HG03432 (cell line): ENCODE data around the gene PARD3B.

Experiments used
- ATAC-seq: cut with Tn5 transposase; IDR thresholded peaks from one replicate; pipeline ENCODE4 v1.9.1; 2021; ENCODE audit warnings: mild to moderate bottlenecking, moderate library complexity; ENCODE audit not compliant: unreplicated experiment

Gene PARD3B

GRCh38 chr2:205169464-205169863, 624.2 kb downstream of the PARD3B start:
- no peak for ATAC-seq

- no peak for ATAC-seq
Observed at GRCh38 chr2:205170399-205170798, 625.1 kb downstream of the PARD3B start.

DNA sequence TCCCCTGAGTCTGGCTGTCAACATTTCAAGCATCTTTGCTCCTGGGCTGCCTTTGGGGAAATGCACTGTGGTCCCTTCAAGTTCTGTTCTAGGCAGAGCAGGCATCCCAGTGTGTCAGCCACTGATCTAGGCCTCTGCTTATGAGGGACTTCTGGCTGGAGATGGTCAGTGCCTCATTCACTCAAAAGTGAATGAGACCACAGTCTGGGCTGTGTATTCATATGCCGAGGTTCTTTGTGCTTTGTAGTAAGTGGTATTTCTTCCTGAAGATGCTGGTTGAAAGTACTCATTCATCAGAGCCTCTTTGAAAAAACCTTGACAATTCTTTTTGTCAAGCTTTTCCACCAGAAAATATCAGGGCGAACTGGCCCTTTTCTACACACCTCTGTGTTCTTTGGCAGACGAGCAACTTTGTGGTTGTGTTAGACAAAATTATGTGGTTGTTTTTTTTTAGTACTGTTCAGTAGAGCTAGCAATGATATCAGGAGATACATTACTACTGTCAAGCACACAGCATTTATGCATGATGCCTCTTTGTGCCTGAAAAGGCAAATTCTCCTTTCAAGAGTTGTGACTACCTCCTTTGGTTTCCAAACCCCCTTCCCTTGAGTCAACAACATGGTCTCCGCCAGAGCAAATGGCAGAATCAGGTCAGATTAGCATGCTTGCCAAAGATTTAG, 626.1 kb downstream of the PARD3B start:
- no peak for ATAC-seq

DNA sequence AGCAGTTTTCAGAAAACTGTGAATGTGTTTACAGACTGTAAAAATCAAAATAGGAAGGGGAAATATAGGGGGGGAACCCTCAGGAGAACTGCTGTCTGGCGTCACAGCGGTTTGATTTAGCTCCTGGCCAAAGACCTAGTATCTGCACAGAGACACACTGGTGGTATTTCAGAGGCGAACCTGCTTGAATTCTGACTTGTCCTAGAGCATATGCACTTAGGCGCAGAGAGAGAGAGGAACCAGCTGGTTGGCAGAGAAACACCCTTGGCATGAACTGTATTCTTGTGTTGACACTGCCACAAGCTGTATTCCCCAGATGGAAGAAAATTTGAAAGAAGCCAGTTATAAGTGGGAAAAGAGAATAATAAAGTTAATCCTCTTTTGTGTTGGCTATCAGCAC, 630.6 kb downstream of the PARD3B start:
- no peak for ATAC-seq

GRCh38 chr2:205176546-205176945, 631.3 kb downstream of the PARD3B start:
- ATAC-seq, result no peak

DNA sequence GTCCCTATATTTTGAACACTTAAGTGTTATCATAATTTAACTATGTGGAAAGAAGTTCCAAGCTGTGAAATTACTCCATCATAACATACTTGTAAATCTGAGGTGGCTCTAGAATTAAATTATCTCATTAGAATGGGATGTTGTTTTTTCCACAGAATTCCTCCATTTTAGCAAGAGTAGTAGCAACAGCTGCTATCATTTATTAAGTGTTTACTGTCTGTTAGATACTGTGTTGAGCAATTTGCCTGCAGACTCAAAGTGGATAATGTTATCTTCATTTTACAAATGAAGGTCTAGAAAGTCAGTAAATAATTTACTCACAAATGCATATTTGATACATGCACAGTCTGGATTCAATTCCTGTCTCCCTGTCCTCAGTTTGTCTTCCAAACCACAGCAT, 632.3 kb downstream of the PARD3B start:
- ATAC-seq, result no peak

DNA sequence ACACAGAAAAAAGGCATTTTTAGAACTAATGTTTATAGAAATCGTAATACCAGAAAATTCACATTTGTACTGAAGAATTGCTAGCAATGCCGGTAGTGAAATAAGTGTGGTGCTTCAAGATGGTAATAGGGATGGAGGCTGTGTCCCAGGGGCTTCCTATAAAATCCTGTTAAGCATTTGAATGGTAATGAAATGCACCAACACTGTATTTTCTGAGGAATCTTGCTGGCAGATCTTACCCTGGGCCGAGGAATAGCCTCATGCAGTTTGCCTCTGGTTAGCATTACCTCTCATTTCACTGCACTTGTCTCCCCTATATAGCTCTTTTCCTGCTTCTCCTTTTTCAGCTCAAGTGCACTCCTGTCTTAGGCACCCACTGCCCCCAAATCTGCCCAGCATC, 635.5 kb downstream of the PARD3B start:
- ATAC-seq, result no peak

- ATAC-seq, result no peak
Observed at GRCh38 chr2:205187731-205188130, 642.5 kb downstream of the PARD3B start.

GRCh38 chr2:205188239-205189138, 643.2 kb downstream of the PARD3B start:
- ATAC-seq, result no peak

DNA sequence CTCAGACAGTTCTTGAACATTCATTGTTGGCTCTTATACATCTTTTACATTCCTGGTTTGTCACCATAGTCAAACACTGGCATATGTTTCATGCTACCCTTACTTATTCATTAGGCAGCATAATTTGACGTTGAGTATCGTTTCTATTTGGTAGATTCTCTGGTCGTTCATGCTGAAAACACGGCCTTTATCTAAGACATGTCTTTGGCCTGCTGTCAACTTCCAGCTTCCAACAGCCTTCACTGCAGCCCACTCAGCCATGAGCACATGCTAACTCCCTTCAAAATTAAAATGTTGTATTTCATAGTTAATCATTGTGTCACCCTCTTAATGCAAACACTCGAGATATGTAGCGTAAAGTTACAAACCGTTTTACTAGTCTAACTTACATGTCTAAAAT, 644.0 kb downstream of the PARD3B start:
- ATAC-seq, result no peak

DNA sequence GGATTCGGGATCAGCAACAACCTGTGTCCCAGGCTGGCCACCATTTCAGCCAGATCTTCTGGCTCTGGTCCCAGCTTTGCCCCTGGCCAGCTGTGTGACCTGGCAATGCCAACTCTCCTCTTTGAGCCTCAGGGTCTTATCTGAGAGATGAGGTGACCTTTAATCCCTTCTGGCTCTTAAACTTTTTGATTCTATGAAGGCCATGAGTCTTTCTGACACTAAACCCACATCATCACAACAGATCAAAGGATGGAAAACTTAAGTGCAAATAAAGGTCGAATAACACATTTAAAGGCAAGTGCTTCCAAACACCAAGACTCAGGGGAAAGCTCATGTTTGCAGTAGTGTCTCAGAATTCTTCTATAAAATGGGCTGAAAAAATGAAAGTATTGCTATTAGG, 645.3 kb downstream of the PARD3B start:
- no peak for ATAC-seq

DNA sequence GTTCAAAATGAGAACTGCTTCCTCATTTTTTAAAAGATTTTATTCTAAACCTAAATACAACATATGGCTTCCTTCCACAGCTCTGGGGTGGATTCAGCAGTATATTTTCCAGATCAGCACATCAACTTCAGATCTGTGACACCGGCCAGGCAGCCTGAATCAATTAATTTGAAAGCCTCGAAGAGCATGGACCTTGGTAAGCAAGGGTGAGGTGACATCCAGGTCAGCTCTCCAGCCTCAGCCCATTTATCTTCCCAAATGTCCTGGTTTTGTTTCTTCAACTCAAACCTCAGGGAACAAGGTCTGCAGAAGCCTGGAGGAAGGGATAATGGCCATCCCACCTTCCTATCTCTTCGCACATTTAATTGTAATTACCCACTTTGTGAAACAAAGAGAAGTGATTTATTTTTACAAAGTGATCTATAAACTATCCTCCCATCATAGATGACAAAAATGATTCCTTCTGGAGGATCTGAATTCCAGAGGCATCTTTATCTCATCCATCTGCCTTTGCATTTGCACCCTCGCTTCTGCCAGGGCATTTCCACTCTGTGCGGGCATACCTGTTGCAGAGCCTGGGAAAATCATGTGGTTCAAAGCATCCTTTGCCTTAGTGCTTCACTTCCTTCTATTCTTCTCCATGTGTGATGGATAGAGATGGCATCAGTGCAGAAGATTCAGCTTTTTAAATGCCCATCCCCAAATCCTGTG, 648.0 kb downstream of the PARD3B start:
- no peak for ATAC-seq

DNA sequence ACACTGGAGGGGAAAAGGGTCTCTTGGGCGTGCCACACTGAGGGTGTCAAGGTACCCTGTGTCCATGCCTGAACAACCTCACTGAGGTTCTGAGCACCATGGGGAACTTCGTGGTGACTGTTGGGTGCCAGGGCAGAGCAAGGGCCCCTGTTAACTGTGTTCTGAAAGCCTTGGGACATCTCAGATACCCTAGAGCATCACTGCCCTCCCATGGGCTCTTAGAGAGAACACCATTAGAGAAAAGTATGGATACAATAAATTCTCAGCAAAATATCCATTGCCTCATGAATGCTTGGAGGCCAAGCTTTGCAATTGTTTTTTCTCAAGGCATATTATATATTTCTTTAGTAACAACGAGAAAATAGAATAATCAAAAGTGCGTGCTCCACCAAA, 648.6 kb downstream of the PARD3B start:
- no peak for ATAC-seq

GRCh38 chr2:205197468-205198139, 652.3 kb downstream of the PARD3B start:
- ATAC-seq, result no peak

GRCh38 chr2:205198140-205198525, 652.9 kb downstream of the PARD3B start:
- ATAC-seq, result no peak

DNA sequence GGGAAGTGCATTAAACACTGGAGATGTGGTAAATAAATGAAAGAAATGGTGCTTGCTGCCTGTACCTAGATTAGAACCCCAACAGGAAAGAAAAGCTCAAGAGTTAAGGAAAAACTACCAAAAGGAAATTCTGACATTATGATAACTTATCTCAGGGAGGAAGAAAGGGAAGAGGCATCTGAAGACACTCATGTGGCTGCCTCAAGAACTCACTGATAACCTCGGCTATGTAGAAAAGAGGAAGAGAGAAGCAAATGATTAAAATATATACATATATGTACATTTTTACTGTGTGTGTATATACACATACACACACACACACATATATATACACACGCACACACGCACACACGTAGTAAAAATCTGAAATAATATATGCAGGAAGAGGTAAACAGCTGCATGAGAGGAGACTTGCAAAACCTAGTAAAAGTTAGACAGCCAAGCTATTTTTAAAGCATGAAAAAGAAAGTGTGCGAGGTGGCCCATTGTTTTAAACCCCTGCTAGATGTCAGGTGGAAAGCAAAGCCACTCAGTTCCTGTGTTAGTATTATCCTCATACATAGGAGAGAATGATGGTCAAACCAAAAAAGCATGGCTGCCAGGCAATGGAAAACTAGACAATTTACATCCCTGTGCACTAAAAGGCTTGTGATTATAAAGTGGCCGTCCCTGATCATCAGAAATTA, 654.0 kb downstream of the PARD3B start:
- no peak for ATAC-seq

- ATAC-seq, result no peak
Observed at GRCh38 chr2:205210494-205210893, 665.2 kb downstream of the PARD3B start.

DNA sequence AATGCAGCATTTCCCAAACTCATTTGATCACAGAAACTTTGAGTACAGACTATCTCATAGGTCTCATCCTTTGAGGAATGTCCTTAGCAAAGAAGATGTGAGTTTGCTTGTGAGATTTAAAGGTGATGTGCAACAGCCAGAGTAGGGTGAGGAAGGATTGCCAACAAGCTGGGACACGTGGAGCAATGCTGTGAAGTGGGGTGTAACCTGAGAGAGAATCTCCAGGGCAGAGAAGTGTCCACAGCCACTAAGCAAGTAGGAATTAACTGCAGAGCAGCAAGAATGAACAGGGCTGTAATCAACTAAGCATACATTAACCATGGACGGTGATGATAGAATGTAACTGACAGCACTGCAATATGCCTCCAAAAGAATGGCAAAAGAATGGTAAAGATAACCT, 667.1 kb downstream of the PARD3B start:
- no peak for ATAC-seq

DNA sequence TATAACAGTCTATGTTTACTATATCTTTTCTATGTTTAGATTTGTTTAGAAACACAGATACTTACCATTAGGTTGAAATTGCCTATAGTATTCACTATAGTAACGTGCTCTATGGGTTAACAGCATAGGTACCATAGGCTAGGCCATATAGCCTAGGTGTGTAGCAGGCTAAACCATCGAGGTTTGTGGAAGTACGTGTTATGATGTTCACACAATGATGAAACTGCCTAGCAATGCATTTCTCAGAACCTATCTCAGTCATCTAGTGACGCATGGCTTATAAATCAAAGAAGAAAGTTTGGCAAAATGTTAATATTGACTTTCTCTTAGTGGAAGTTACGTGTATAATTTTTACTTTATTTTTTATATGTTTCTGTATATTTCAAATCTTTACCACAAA, 670.8 kb downstream of the PARD3B start:
- ATAC-seq, result no peak

DNA sequence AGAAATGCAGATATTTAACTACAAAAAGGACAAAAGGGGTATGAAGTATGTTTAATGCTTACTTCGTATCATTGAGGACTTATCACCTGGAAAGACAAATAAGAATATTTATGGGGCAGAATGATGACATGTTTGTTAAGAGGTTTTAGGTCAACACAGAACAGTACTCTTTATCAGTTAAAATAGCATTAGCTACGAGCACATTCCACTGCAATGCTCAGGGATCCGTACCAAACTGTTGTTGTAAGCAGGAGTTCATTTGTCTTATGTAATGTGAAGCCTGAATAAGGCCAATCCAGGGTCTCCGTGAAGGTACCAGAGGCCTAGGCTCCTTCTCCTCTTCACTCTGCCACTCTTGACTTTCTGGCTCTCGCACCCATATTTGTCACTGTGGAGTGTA, 671.3 kb downstream of the PARD3B start:
- no peak for ATAC-seq

GRCh38 chr2:205217004-205217403, 671.7 kb downstream of the PARD3B start:
- ATAC-seq, result no peak
